ENCODE measurements around the gene PTPRJ. TPM values are rescaled to one million over a fixed set of nuclear protein-coding genes. Genes with fewer than 3 reads are reported as not detected.

PTPRJ gene
- total RNA-seq, 4 donors from 2014 or later, result 9.8 to 17.8 (median 14.2) TPM

- no peak for TF ChIP-seq CTCF (IDR thresholded peaks at IDR 0.05)
- DNase-seq (ENCODE audit: low spot score), result no peak
- ATAC-seq (ENCODE audit: low FRiP score), result no peak
Measured at GRCh38 chr11:48056325-48057183, 76.2 kb downstream of the PTPRJ start.

- no peak for ATAC-seq (ENCODE audit: low FRiP score)
- TF ChIP-seq CTCF (IDR thresholded peaks at IDR 0.05), result no peak
- DNase-seq (ENCODE audit: low spot score), result no peak
Measured at GRCh38 chr11:48058064-48058463, 77.7 kb downstream of the PTPRJ start.

GRCh38 chr11:48058788-48059187, 78.4 kb downstream of the PTPRJ start:
- TF ChIP-seq CTCF (IDR thresholded peaks at IDR 0.05), result no peak
- DNase-seq (ENCODE audit: low spot score) (no peak), ATAC-seq (ENCODE audit: low FRiP score) (no peak)

GRCh38 chr11:48062649-48063048, 82.3 kb downstream of the PTPRJ start:
- no peak for ATAC-seq (ENCODE audit: low FRiP score)
- no peak for TF ChIP-seq CTCF (IDR thresholded peaks at IDR 0.05)
- DNase-seq (ENCODE audit: low spot score), result no peak

GRCh38 chr11:48063424-48063978, 83.1 kb downstream of the PTPRJ start:
- no peak for TF ChIP-seq CTCF (IDR thresholded peaks at IDR 0.05)
- ATAC-seq (ENCODE audit: low FRiP score) (peak; percentile 91), DNase-seq (ENCODE audit: low spot score) (no peak)

GRCh38 chr11:48064306-48064705, 83.9 kb downstream of the PTPRJ start:
- ATAC-seq (ENCODE audit: low FRiP score), result no peak
- no peak for DNase-seq (ENCODE audit: low spot score)
- no peak for TF ChIP-seq CTCF (IDR thresholded peaks at IDR 0.05)
